K562 (cell line): ENCODE data around the gene PLXDC1. TPM values are rescaled to one million over a fixed set of nuclear protein-coding genes. Genes with fewer than 3 reads are reported as not detected.

Experiments used
- CHD2 ChIP-seq: IDR thresholded peaks from 2 replicates; pipeline ENCODE4 v1.6.1; 2011; ENCODE audit warnings: low read depth, low read length
- ETV6 ChIP-seq, 3 experiments: fragments of 150-350 bp in 1 of 3; sonication (generic) in 1 of 3; formaldehyde crosslinking in 1 of 3; IDR thresholded peaks; 2 replicates each; pipeline versions ENCODE4 v1.6.1 to v1.8.0; 2014 to 2022; ENCODE audit warnings: borderline replicate concordance in 2 of 3, low read depth in 2 of 3, antibody characterized with exemption in 1 of 3, low read length in 1 of 3, mild to moderate bottlenecking in 1 of 3, missing genetic modification reagents in 1 of 3
- EWSR1 ChIP-seq: fragments of 450-650 bp; IDR thresholded peaks from 2 replicates; pipeline ENCODE4 v1.6.1; 2018; ENCODE audit warnings: borderline replicate concordance, mild to moderate bottlenecking, low read depth, moderate library complexity; ENCODE audit not compliant: partially characterized antibody
- JUND ChIP-seq, 2 experiments: IDR thresholded peaks; 2 replicates in 1 of 2; 3 replicates in 1 of 2; pipeline ENCODE4 v1.6.1; 2011; ENCODE audit warnings: borderline replicate concordance in 2 of 2, low read depth in 2 of 2, low read length in 2 of 2, improper control_type of control experiment in 1 of 2, missing biosample characterization in 1 of 2, missing genetic modification characterization in 1 of 2, missing genetic modification reagents in 1 of 2
- MAFG ChIP-seq: fragments of 450-650 bp; conservative IDR thresholded peaks from 2 replicates; pipeline ENCODE4 v1.6.1; 2016; ENCODE audit warnings: missing genetic modification characterization, missing compliant biosample characterization
- NEUROD1 ChIP-seq: fragments of 150-350 bp; IDR thresholded peaks from 2 replicates; pipeline ENCODE4 v1.6.1; 2014; ENCODE audit warnings: borderline replicate concordance, low read length, low read depth; ENCODE audit not compliant: partially characterized antibody
- RBM25 ChIP-seq: fragments of 200-400 bp; formaldehyde crosslinking; IDR thresholded peaks from 2 replicates; pipeline ENCODE4 v1.6.1; 2018; ENCODE audit warnings: low read length, low read depth, moderate library complexity; ENCODE audit not compliant: severe bottlenecking
- SMARCE1 ChIP-seq: fragments of 450-650 bp; IDR thresholded peaks from 2 replicates; pipeline ENCODE4 v1.7.1; 2016; ENCODE audit warnings: mild to moderate bottlenecking
- ZBTB17 ChIP-seq: fragments of 450-650 bp; formaldehyde crosslinking; IDR thresholded peaks from 2 replicates; pipeline ENCODE4 v1.4.0; 2020; ENCODE audit warnings: mild to moderate bottlenecking
- ZFPM2 ChIP-seq: fragments of 250-450 bp; sonication (Bioruptor Pico); IDR thresholded peaks from 2 replicates; pipeline ENCODE4 v1.5.1; 2022; ENCODE audit warnings: mild to moderate bottlenecking
- ZNF175 ChIP-seq: fragments of 200-800 bp; sonication (Bioruptor generic); IDR thresholded peaks from 2 replicates; pipeline ENCODE4 v1.6.1; 2016; ENCODE audit warnings: low read depth, mild to moderate bottlenecking, missing genetic modification characterization, missing compliant biosample characterization
- ZNF785 ChIP-seq: fragments of 250-450 bp; sonication (Bioruptor Pico); IDR thresholded peaks from 2 replicates; pipeline ENCODE4 v1.4.0; 2020; ENCODE audit warnings: mild to moderate bottlenecking
- polyA plus RNA-seq, 8 experiments: library from polyadenylated mRNA; depleted of rRNA in 4 of 8; stranded (reverse) in 5 of 8; unstranded in 3 of 8; fragments of >200 nt; fragmentation: Nextera tagmentation in 2 of 8; fragmentation: Illumina TruSeq in 1 of 8; extraction: Ambion mirVana in 2 of 8; extraction: Trizol in 1 of 8; gene quantifications; 2 replicates each; pipeline versions ENCODE4 v1.2.1 to v1.2.3, GENCODE V29; 2011 to 2014; ENCODE audit warnings: inconsistent platforms in 1 of 8, missing spikeins in 1 of 8
- total RNA-seq, 7 experiments: library from RNA; depleted of rRNA in 6 of 7; stranded (reverse); fragments of >200 nt in 6 of 7; fragmentation: Illumina TruSeq in 2 of 7; extraction: Trizol in 2 of 7; gene quantifications; 2 replicates each; pipeline versions ENCODE4 v1.2.1 to v1.2.3, GENCODE V29; 2011 to 2021; ENCODE audit warnings: low replicate concordance in 1 of 7
- TF ChIP-seq, protein P1 (sequence below): sonication (generic); formaldehyde crosslinking; IDR thresholded peaks from 2 replicates; pipeline ENCODE4 v1.8.1; 2022; ENCODE audit warnings: missing genetic modification reagents
- TF ChIP-seq, protein P2 (sequence below): fragments of 250-450 bp; sonication (Bioruptor Pico); IDR thresholded peaks from 2 replicates; pipeline ENCODE4 v1.4.0; 2020
- TF ChIP-seq, protein P3 (sequence below): fragments of 250-450 bp; sonication (Bioruptor Pico); IDR thresholded peaks from 2 replicates; pipeline ENCODE4 v1.5.0; 2021
- TF ChIP-seq, protein P4 (sequence below): fragments of 450-650 bp; IDR thresholded peaks from 2 replicates; pipeline ENCODE4 v1.6.1; 2014; ENCODE audit warnings: low read depth, mild to moderate bottlenecking, moderate library complexity, borderline replicate concordance
- TF ChIP-seq, protein P5 (sequence below), 2 experiments: fragments of 450-650 bp in 1 of 2; sonication (generic) in 1 of 2; formaldehyde crosslinking in 1 of 2; IDR thresholded peaks in 1 of 2; conservative IDR thresholded peaks in 1 of 2; 2 replicates each; pipeline versions ENCODE4 v1.6.1 to v1.8.1; 2016 to 2023; ENCODE audit warnings: mild to moderate bottlenecking in 2 of 2, moderate library complexity in 2 of 2, inconsistent platforms in 1 of 2, missing genetic modification reagents in 1 of 2
- TF ChIP-seq, protein P6 (sequence below): fragments of 450-650 bp; formaldehyde crosslinking; IDR thresholded peaks from 2 replicates; pipeline ENCODE4 v1.4.0; 2020; ENCODE audit warnings: mild to moderate bottlenecking, mixed read lengths

The PLXDC1 gene
- total and polyA plus RNA-seq, 9 of the 15 experiments (the other 6 are each of a cell fraction or from before 2014, with no cell fraction given), result not detected

DNA sequence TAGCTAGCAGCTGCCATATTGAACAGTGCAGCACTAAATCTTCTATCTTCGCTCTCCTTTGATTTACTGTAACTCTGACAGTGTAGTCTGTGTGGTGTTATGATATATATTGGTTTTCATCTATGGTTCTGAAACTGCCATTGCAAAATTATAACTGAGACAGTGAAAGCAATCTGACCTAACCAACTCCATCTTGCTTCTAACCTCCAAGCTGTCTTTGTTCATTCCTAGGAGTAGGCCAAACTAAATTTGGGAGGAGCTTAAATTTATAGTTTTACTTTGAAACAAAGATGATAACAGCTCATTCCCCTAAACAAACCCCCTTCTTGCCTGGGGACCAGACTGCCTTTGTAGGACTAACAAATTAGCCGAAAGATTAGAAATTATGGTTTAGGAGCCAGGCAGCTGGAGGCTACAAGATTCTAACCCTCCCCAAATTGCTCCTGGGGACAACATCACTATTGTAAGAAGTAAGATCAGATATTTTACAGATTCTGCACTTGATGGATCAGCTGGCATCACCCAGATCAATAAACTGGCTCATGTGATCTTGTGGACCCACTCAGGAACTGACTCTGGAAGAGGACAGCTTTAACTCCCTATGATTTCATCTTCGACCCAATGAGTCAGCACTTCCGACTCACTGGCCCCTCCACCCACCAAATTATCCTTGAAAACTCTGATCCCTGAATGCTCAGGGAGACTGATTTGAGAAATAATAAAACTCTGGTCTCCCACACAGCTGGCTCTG is 137.2 kb downstream of the PLXDC1 start (continued):
- TF ChIP-seq JUND (IDR thresholded peaks at IDR 0.05; ENCODE audit: borderline replicate concordance, low read depth, low read length) (peak; percentile 85), JUND (tag; IDR thresholded peaks at IDR 0.05; ENCODE audit: borderline replicate concordance, low read depth, low read length) (peak; percentile 52; the same call in 2 of the 3 replicates), EWSR1 (no peak), ZNF785 (CRISPR knock-in tag) (peak; percentile 82), RBM25 (no peak), ZNF175 (peak; percentile 99), MAFG (tag) (peak; percentile 98), ETV6 (IDR thresholded peaks at IDR 0.05; ENCODE audit: borderline replicate concordance in 1 of 2, low read depth in 2 of 2, low read length in 1 of 2) (no peak), ETV6 (CRISPR knock-in tag; IDR thresholded peaks at IDR 0.05; ENCODE audit: borderline replicate concordance) (no peak), SMARCE1 (peak; percentile 83), ZFPM2 (CRISPR knock-in tag) (peak; percentile 96), ZBTB17 (CRISPR knock-in tag) (peak; percentile 94), NEUROD1 (no peak), CHD2 (no peak)
- TF ChIP-seq, protein P1, sequence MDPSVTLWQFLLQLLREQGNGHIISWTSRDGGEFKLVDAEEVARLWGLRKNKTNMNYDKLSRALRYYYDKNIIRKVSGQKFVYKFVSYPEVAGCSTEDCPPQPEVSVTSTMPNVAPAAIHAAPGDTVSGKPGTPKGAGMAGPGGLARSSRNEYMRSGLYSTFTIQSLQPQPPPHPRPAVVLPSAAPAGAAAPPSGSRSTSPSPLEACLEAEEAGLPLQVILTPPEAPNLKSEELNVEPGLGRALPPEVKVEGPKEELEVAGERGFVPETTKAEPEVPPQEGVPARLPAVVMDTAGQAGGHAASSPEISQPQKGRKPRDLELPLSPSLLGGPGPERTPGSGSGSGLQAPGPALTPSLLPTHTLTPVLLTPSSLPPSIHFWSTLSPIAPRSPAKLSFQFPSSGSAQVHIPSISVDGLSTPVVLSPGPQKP (CRISPR knock-in tag), result no peak
- TF ChIP-seq, protein P2, sequence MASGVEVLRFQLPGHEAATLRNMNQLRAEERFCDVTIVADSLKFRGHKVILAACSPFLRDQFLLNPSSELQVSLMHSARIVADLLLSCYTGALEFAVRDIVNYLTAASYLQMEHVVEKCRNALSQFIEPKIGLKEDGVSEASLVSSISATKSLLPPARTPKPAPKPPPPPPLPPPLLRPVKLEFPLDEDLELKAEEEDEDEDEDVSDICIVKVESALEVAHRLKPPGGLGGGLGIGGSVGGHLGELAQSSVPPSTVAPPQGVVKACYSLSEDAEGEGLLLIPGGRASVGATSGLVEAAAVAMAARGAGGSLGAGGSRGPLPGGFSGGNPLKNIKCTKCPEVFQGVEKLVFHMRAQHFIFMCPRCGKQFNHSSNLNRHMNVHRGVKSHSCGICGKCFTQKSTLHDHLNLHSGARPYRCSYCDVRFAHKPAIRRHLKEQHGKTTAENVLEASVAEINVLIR (CRISPR knock-in tag), result peak; percentile 83
- TF ChIP-seq, protein P3, sequence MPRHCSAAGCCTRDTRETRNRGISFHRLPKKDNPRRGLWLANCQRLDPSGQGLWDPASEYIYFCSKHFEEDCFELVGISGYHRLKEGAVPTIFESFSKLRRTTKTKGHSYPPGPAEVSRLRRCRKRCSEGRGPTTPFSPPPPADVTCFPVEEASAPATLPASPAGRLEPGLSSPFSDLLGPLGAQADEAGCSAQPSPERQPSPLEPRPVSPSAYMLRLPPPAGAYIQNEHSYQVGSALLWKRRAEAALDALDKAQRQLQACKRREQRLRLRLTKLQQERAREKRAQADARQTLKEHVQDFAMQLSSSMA, result 0 out of 2 replicates have a peak, but pooled peaks have one; percentile 58
- TF ChIP-seq, protein P4, sequence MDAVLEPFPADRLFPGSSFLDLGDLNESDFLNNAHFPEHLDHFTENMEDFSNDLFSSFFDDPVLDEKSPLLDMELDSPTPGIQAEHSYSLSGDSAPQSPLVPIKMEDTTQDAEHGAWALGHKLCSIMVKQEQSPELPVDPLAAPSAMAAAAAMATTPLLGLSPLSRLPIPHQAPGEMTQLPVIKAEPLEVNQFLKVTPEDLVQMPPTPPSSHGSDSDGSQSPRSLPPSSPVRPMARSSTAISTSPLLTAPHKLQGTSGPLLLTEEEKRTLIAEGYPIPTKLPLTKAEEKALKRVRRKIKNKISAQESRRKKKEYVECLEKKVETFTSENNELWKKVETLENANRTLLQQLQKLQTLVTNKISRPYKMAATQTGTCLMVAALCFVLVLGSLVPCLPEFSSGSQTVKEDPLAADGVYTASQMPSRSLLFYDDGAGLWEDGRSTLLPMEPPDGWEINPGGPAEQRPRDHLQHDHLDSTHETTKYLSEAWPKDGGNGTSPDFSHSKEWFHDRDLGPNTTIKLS, result no peak
- TF ChIP-seq, protein P5, sequence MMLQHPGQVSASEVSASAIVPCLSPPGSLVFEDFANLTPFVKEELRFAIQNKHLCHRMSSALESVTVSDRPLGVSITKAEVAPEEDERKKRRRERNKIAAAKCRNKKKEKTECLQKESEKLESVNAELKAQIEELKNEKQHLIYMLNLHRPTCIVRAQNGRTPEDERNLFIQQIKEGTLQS (IDR thresholded peaks at IDR 0.05), result peak; percentile 66
- TF ChIP-seq, protein P5 (CRISPR knock-in tag; conservative IDR thresholded peaks at IDR 0.05), result no peak; the same call in 1 of the 2 replicates
- TF ChIP-seq, protein P6, sequence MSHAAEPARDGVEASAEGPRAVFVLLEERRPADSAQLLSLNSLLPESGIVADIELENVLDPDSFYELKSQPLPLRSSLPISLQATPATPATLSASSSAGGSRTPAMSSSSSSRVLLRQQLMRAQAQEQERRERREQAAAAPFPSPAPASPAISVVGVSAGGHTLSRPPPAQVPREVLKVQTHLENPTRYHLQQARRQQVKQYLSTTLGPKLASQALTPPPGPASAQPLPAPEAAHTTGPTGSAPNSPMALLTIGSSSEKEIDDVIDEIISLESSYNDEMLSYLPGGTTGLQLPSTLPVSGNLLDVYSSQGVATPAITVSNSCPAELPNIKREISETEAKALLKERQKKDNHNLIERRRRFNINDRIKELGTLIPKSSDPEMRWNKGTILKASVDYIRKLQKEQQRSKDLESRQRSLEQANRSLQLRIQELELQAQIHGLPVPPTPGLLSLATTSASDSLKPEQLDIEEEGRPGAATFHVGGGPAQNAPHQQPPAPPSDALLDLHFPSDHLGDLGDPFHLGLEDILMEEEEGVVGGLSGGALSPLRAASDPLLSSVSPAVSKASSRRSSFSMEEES (CRISPR knock-in tag), result 0 out of 2 replicates have a peak, but pooled peaks have one; percentile 22
